ENCODE measurements around the gene FAM83C. TPM values are rescaled to one million over a fixed set of nuclear protein-coding genes. Genes with fewer than 3 reads are reported as not detected.

The FAM83C gene
- total RNA-seq, 1 experiment from 2014 or later: not detected

GRCh38 chr20:35254448-35254999 is 37.7 kb downstream of the FAM83C start:
- Mint-ChIP-seq H3K27ac (no peak overlapping the region), H3K27me3 (ENCODE audit: low read depth) (no peaks in the 10 kb centered on the region), H3K4me1 (peaks cover 43% of the 10 kb centered on the region), H3K4me3 (no peak overlapping the region), H3K36me3 (no peaks in the 10 kb centered on the region; the same call in none of the 2 replicates), H3K9me3 (no peaks in the 10 kb centered on the region)
- ChIA-PET POLR2A (interaction anchor here (0.8 to 0.9 kb wide), 2 partner anchors 9 kb away, joined by 3 to 4 read pairs; no protein-coding TSS in a partner anchor), CTCF (interaction anchor here (0.7 kb wide), 2 partner anchors 30 to 1739 kb away, joined by 3 read pairs; no protein-coding TSS in a partner anchor)
- no peak for ATAC-seq
- no peak for DNase-seq (ENCODE audit: low spot score)
- TF ChIP-seq USF1 (CRISPR knock-in tag; IDR thresholded peaks at IDR 0.05): no peak
- TF ChIP-seq ZNF281 (CRISPR knock-in tag; IDR thresholded peaks at IDR 0.05): no peak
- no peak for TF ChIP-seq MXD4 (CRISPR knock-in tag; IDR thresholded peaks at IDR 0.05; ENCODE audit: borderline replicate concordance)
- no peak for TF ChIP-seq ETV6 (CRISPR knock-in tag; IDR thresholded peaks at IDR 0.05)
- TF ChIP-seq ZNF425 (CRISPR knock-in tag; conservative IDR thresholded peaks at IDR 0.05): no peak
- no peak for TF ChIP-seq JUN (CRISPR knock-in tag; IDR thresholded peaks at IDR 0.05)
- TF ChIP-seq PREB (CRISPR knock-in tag; IDR thresholded peaks at IDR 0.05; ENCODE audit: borderline replicate concordance): no peak
- no peak for TF ChIP-seq FOXP4 (CRISPR knock-in tag; IDR thresholded peaks at IDR 0.05)
- TF ChIP-seq ESRRA (CRISPR knock-in tag; IDR thresholded peaks at IDR 0.05; ENCODE audit: borderline replicate concordance): no peak
- TF ChIP-seq SOX15 (CRISPR knock-in tag; IDR thresholded peaks at IDR 0.05): no peak
- TF ChIP-seq ZBTB21 (CRISPR knock-in tag; IDR thresholded peaks at IDR 0.05; ENCODE audit: borderline replicate concordance): no peak
- no peak for TF ChIP-seq ATF6 (CRISPR knock-in tag; IDR thresholded peaks at IDR 0.05)
- no peak for TF ChIP-seq CBFB (CRISPR knock-in tag; IDR thresholded peaks at IDR 0.05; ENCODE audit: low read depth)
- no peak for TF ChIP-seq ARID4B (CRISPR knock-in tag; IDR thresholded peaks at IDR 0.05; ENCODE audit: borderline replicate concordance)
- no peak for TF ChIP-seq NFYB (CRISPR knock-in tag; conservative IDR thresholded peaks at IDR 0.05; ENCODE audit: low read depth)
- TF ChIP-seq GTF2I (CRISPR knock-in tag; conservative IDR thresholded peaks at IDR 0.05): no peak
- no peak for TF ChIP-seq CREM (CRISPR knock-in tag; IDR thresholded peaks at IDR 0.05)
